Measurements from ENCODE around the gene RBM23.

- no peak for TF ChIP-seq CTCF (IDR thresholded peaks at IDR 0.05)
- TF ChIP-seq POLR2A (IDR thresholded peaks at IDR 0.05) = no peak
Observed at GRCh38 chr14:22935156-22935555, 16.2 kb upstream of the RBM23 start.

Measured in uterus (tissue), 2 donors.